ENCODE measurements around the gene HBG2. TPM values are rescaled to one million over a fixed set of nuclear protein-coding genes. Genes with fewer than 3 reads are reported as not detected.

Gene HBG2
- total and polyA plus RNA-seq, 2 of the 8 experiments (the other 6 are each of a cell fraction or from before 2014, with no cell fraction given), result 0.23 TPM; not detected in 1

DNA sequence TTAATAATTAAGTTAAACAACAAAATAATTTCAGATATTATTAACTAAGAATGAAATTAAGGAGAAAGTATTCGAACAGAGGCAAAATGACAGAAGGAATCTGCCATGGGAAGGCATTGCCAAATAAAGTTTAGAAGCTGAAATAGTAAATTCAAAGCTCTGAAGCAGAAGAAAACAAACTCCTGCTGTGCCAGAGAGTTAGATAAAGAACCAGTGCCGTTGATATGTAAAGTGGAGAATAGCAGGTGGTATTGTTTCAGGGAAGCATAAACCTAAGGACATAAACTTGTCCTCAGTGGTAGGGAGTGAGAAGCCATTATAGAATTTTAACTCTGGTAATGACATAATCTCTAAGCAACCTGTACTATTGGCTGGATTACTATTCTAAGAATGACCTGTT, 2.7 kb upstream of the HBG2 start:
- FAIRE-seq, result peak; percentile 52
- H3K4me2 ChIP-seq (ENCODE audit: insufficient read depth in 1 of 2, low read depth in 2 of 2, low read length in 2 of 2), result peak overlapping the region in 1 of 2 experiments; percentile 12; a peak in 1 of 4 replicates
- no peak overlapping the region for H3K18ac ChIP-seq (ENCODE audit: extremely low read depth, low read length)
- H2AK5ac ChIP-seq (ENCODE audit: low read depth, low read length), result no peak overlapping the region
- H2AFZ ChIP-seq (ENCODE audit: low read length), result no peak overlapping the region
- H3K79me1 ChIP-seq (ENCODE audit: low read depth, low read length), result no peaks in the 10 kb centered on the region
- H4K91ac ChIP-seq (replicated peaks; ENCODE audit: insufficient read length, low read length), result no peak overlapping the region
- no peak overlapping the region for H4K5ac ChIP-seq (ENCODE audit: insufficient read length, low read depth, low read length)
- no peak overlapping the region for H3K23ac ChIP-seq (ENCODE audit: insufficient read length)
- no peak overlapping the region for H2BK5ac ChIP-seq (ENCODE audit: low read depth, low read length)
- H3K27me3 ChIP-seq (replicated peaks in 1 of 4; ENCODE audit: control insufficient read depth in 3 of 4, extremely low read depth in 1 of 4, insufficient read depth in 3 of 4, low read length in 3 of 4), result peaks cover 0 to 1% (median 0%) of the 10 kb centered on the region in 4 experiments; a peak in 2 of 7 replicates
- no peak overlapping the region for H3K4ac ChIP-seq (replicated peaks; ENCODE audit: insufficient read length, low read depth, low read length)
- H2BK15ac ChIP-seq (ENCODE audit: low read length), result no peak overlapping the region
- H3K9ac ChIP-seq (replicated peaks in 1 of 4; ENCODE audit: extremely low read depth in 1 of 4, low read depth in 3 of 4, low read length in 3 of 4), result no peak overlapping the region
- ChIA-PET POLR2A (ENCODE audit: partially characterized antibody) (interaction anchor here (1.0 kb wide), 1 partner anchor 12 kb away, joined by 3 read pairs; the partner anchor contains the start of gene HBE1), CTCF (ENCODE audit: partially characterized antibody) (no interaction called here)
- no peak overlapping the region for H3K56ac ChIP-seq (replicated peaks; ENCODE audit: insufficient read length, low read depth, low read length)
- H3K14ac ChIP-seq (ENCODE audit: insufficient read length), result no peak overlapping the region
- H4K8ac ChIP-seq (ENCODE audit: extremely low read depth, insufficient read depth, low read length), result no peak overlapping the region
- no peak overlapping the region for H2BK12ac ChIP-seq (ENCODE audit: low read depth, low read length)
- H3K4me3 ChIP-seq (ENCODE audit: extremely low read depth in 1 of 4, insufficient read depth in 2 of 4, low read depth in 3 of 4, low read length in 4 of 4), result no peak overlapping the region
- no peaks in the 10 kb centered on the region for H3K36me3 ChIP-seq (ENCODE audit: control insufficient read depth in 2 of 4, insufficient read depth in 4 of 4, low read length in 3 of 4)
- H3K27ac ChIP-seq (ENCODE audit: low read depth, low read length), result no peak overlapping the region
- H3K23me2 ChIP-seq (ENCODE audit: low read depth, low read length), result no peaks in the 10 kb centered on the region
- DNase-seq (ENCODE audit: low read depth in 1 of 2, low spot score in 2 of 2), result no peak
- H3K4me1 ChIP-seq (replicated peaks in 1 of 4; ENCODE audit: control insufficient read depth in 3 of 4, insufficient read depth in 4 of 4, low read length in 3 of 4), result peaks cover 3 to 11% (median 5%) of the 10 kb centered on the region in 4 experiments; a peak in 6 of 7 replicates
- no peak overlapping the region for H2BK20ac ChIP-seq (ENCODE audit: low read length)
- 22% methylated on average over 2 of the region's 2 CpGs; no CpG with 5 or more reads in 1 of the 2 experiments for WGBS, 2 experiments (ENCODE audit: extremely low coverage in 1 of 2, insufficient coverage in 1 of 2, insufficient read length in 1 of 2, insufficient replicate concordance in 2 of 2, low coverage in 1 of 2, low lambda C conversion rate in 2 of 2, missing lambda C conversion rate in 1 of 2)
- no peaks in the 10 kb centered on the region for H3K9me3 ChIP-seq (ENCODE audit: insufficient read depth in 2 of 2, low read depth in 1 of 2, low read length in 1 of 2)
- no peaks in the 10 kb centered on the region for H3K79me2 ChIP-seq (ENCODE audit: control insufficient read depth in 1 of 2, insufficient read depth in 2 of 2, low read length in 2 of 2)
- H2BK120ac ChIP-seq (replicated peaks; ENCODE audit: low read depth, low read length), result no peak overlapping the region
- H4K20me1 ChIP-seq (replicated peaks in 1 of 2; ENCODE audit: control insufficient read depth in 1 of 2, insufficient read depth in 2 of 2, low read length in 2 of 2), result no peaks in the 10 kb centered on the region
- TF ChIP-seq NRF1 (IDR thresholded peaks at IDR 0.05; ENCODE audit: low read depth, low read length) (no peak), FOSL1 (IDR thresholded peaks at IDR 0.05; ENCODE audit: insufficient read depth, low read depth, low read length) (no peak), HDAC2 (IDR thresholded peaks at IDR 0.05; ENCODE audit: borderline replicate concordance in 1 of 2, low read depth in 2 of 2, low read length in 2 of 2) (0 out of 4 replicates have a peak, but pooled peaks of 1 of the 2 experiments have one; percentile 61), SIN3A (conservative IDR thresholded peaks at IDR 0.05 in 1 of 2, IDR thresholded peaks at IDR 0.05 in 1 of 2; ENCODE audit: low read depth in 1 of 2, low read length in 2 of 2) (no peak), BCL11A (IDR thresholded peaks at IDR 0.05; ENCODE audit: low read depth in 2 of 2, low read length in 2 of 2) (no peak), CHD2 (IDR thresholded peaks at IDR 0.05; ENCODE audit: low read length) (no peak), SIX5 (IDR thresholded peaks at IDR 0.05; ENCODE audit: low read depth, low read length) (no peak), SP2 (IDR thresholded peaks at IDR 0.05; ENCODE audit: low read length) (no peak)
